Aorta (tissue), 5 donors: ENCODE data around the gene KIR3DL3. TPM values are rescaled to one million over a fixed set of nuclear protein-coding genes. Genes with fewer than 3 reads are reported as not detected.
"Not testable (repeated sequence)": the region's sequence is repeated elsewhere in the genome, so short reads cannot be mapped to it uniquely, and the experiment has no call there.

Experiments
- ATAC-seq: fragments of 200-7000 bp; cut with Tn5 transposase; one replicate; pipeline ENCODE4 v1.9.1; 2022; ENCODE audit warnings: moderate library complexity; ENCODE audit not compliant: low FRiP score
- DNase-seq, 2 donors: peaks; one replicate each; pipeline ENCODE4 v3.0.0-alpha.2; 2020
- H3K27ac ChIP-seq, 2 donors: one replicate each; pipeline ENCODE4 v1.5.1; 2013; ENCODE audit warnings: low read length in 2 of 2, mild to moderate bottlenecking in 2 of 2, moderate library complexity in 2 of 2, control low read depth in 1 of 2, inconsistent platforms in 1 of 2, low read depth in 1 of 2
- H3K27me3 ChIP-seq, 2 donors: one replicate each; pipeline ENCODE4 v1.6.1; 2013; ENCODE audit warnings: control low read depth in 1 of 2, low read length in 1 of 2, mild to moderate bottlenecking in 1 of 2, moderate library complexity in 1 of 2; ENCODE audit not compliant: insufficient read depth in 2 of 2, control insufficient read depth in 1 of 2
- H3K36me3 ChIP-seq, 2 donors: one replicate each; pipeline ENCODE4 v1.6.1; 2013; ENCODE audit warnings: control low read depth in 1 of 2, low read length in 1 of 2, mild to moderate bottlenecking in 1 of 2; ENCODE audit not compliant: insufficient read depth in 2 of 2, control insufficient read depth in 1 of 2
- H3K4me1 ChIP-seq, 2 donors: one replicate each; pipeline ENCODE4 v1.6.1; 2013; ENCODE audit warnings: low read length in 2 of 2, control low read depth in 1 of 2, mild to moderate bottlenecking in 1 of 2, moderate library complexity in 1 of 2; ENCODE audit not compliant: insufficient read depth in 2 of 2, control insufficient read depth in 1 of 2
- H3K4me3 ChIP-seq, 2 donors: one replicate each; pipeline ENCODE4 v1.5.1; 2013; ENCODE audit warnings: low read length in 2 of 2, control low read depth in 1 of 2, mild to moderate bottlenecking in 1 of 2
- H3K9me3 ChIP-seq: one replicate; pipeline ENCODE4 v1.6.1; 2013; ENCODE audit warnings: mild to moderate bottlenecking, low read length; ENCODE audit not compliant: control insufficient read depth
- WGBS, 2 donors: extraction: QIAGEN DNeasy Blood & Tissue Kit; methylation state at CpG; one replicate each; pipeline ENCODE4 v1.1.7; 2013; 5-methylcytosine and 5-hydroxymethylcytosine counted together
- intact Hi-C, 2 donors: fragments of 100-400 bp; cut with DNase I; formaldehyde crosslinking; loops; one replicate each; pipeline versions ENCODE4 v1.14.2 to v1.15.0; 2022
- polyA plus RNA-seq, 2 donors: library from polyadenylated mRNA; stranded (reverse); fragments of 200-250 nt; gene quantifications; one replicate each; pipeline ENCODE4 v1.2.3, GENCODE V29; 2013
- total RNA-seq, 2 donors: library from RNA; stranded (reverse); fragmentation: NEBNext Ultra II Directional; extraction: Animal tissue kit (Norgen Biotek cat#: 25700); gene quantifications; one replicate each; pipeline ENCODE4 v1.2.1, GENCODE V29; 2021
- donor health status: healthy with polysubstance abuse.
- donor health status: Bipolar disorder and iron deficiency.
- donor health status: DM: no; HTN: no; CAD: no.
- donor health status: DM: no; HTN: no; CAD: no.
- donor health status: DM: yes; HTN: yes; CAD: no.

The KIR3DL3 gene
- total and polyA plus RNA-seq, 4 donors: not detected

GRCh38 chr19:54725321-54725720 lies 1.1 kb downstream of the KIR3DL3 start:
- Histone ChIP-seq H3K36me3 (no peaks in the 10 kb centered on the region), H3K9me3 (no peaks in the 10 kb centered on the region), H3K27me3 (no peaks in the 10 kb centered on the region), H3K27ac (no peak overlapping the region), H3K4me3 (no peak overlapping the region), H3K4me1 (no peaks in the 10 kb centered on the region)
- DNase-seq (no peak), ATAC-seq (no peak)
- intact Hi-C loops: no loop called here
- WGBS, 2 donors: 68 to 78% methylated on average over 7 of the region's 7 CpGs

- WGBS, 2 donors: 66 to 72% methylated on average over 10 of the region's 10 CpGs
- no peaks in the 10 kb centered on the region for H3K4me1 ChIP-seq
- no peaks in the 10 kb centered on the region for H3K36me3 ChIP-seq
- no peaks in the 10 kb centered on the region for H3K27me3 ChIP-seq
- H3K9me3 ChIP-seq: peaks cover 1% of the 10 kb centered on the region
- H3K4me3 ChIP-seq: no peak overlapping the region
- H3K27ac ChIP-seq: no peak overlapping the region
- no peak for DNase-seq
- intact Hi-C loops: no loop called here
- ATAC-seq: no peak
Measured at GRCh38 chr19:54727562-54727961, 3.3 kb downstream of the KIR3DL3 start.

DNA sequence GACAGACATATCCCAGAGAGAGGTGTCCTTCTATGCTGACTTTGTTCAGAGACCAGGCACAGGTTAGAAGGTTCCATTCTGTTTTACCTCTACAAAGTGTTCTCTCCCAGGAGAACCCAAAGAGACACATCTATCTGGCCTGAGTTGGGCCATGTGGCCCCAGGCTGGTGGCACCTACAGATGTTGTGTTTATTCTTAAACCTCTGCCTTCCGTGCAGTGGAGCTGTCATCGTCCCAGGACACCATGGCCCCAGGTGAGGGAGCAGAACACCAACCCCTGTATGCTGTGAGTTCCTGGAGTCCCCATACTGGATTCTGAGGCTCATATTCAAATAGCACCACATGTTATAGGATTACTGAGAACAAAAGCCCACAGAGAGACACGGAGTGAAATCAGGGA lies 3.9 kb downstream of the KIR3DL3 start:
- DNase-seq (no peak), ATAC-seq (no peak)
- H3K27ac ChIP-seq: no peak overlapping the region
- WGBS, 2 donors: 53 to 54% methylated on average over 3 of the region's 3 CpGs
- no peaks in the 10 kb centered on the region for H3K27me3 ChIP-seq
- H3K4me3 ChIP-seq: no peak overlapping the region
- no peaks in the 10 kb centered on the region for H3K4me1 ChIP-seq
- H3K9me3 ChIP-seq: peaks cover 1% of the 10 kb centered on the region
- intact Hi-C loops: no loop called here
- H3K36me3 ChIP-seq: no peaks in the 10 kb centered on the region

DNA sequence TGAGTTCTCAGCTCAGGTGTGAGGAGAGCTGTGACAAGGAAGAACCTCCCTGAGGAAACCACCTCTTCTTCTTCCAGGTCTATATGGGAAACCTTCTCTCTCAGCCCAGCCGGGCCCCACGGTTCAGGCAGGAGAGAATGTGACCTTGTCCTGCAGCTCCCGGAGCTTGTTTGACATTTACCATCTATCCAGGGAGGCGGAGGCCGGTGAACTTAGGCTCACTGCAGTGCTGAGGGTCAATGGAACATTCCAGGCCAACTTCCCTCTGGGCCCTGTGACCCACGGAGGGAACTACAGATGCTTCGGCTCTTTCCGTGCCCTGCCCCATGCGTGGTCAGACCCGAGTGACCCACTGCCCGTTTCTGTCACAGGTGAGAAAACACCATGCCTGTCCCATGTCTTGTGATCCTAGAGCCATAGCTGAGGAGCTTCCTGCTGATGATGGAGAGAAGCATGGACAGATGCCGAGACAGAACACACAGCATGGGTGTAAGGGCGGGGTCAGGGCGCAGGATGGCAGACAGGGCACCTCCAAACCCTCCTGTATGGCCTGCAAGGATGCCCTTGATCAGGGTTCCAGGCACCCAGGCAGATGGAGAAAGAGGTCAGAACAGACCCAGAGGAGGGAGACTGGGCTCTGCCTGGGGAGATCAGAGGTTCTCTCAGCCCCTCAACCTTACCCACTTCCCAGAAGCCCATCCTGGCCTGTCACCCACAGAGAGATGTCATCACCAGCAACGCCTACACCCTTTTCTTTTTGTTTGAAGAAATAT lies 5.4 kb downstream of the KIR3DL3 start:
- 66 to 69% methylated on average over 15 of the region's 15 CpGs for WGBS, 2 donors
- Histone ChIP-seq H3K4me3 (no peak overlapping the region), H3K27me3 (no peaks in the 10 kb centered on the region), H3K9me3 (peaks cover 1% of the 10 kb centered on the region), H3K27ac (no peak overlapping the region), H3K36me3 (no peaks in the 10 kb centered on the region), H3K4me1 (no peaks in the 10 kb centered on the region)
- no peak for DNase-seq
- intact Hi-C loops: no loop called here
- ATAC-seq: no peak

DNA sequence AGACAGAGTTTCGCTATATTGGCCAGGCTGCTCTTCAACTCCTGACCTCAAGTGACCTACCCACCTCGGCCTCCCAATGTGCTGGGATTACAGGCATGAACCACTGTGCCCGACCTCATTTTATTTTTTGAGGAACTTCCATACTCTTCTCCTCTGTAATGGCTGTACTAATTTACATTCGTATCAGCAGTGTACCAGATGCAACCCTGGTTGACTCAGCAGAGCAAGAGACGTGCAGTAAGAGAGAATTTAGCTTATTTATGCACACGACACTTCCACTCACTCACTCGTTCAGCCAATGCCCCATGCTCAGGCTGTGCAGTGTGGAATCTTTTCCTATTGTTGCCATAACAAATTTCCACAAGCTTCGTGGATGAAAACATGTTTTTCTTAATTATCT lies 6.9 kb downstream of the KIR3DL3 start:
- DNase-seq: no peak
- WGBS, 2 donors: 52 to 56% methylated on average over 8 of the region's 8 CpGs
- Histone ChIP-seq H3K27me3 (no peaks in the 10 kb centered on the region), H3K9me3 (peaks cover 1% of the 10 kb centered on the region), H3K4me3 (no peak overlapping the region), H3K36me3 (no peaks in the 10 kb centered on the region), H3K4me1 (no peaks in the 10 kb centered on the region), H3K27ac (no peak overlapping the region)
- intact Hi-C loops: no loop called here
- ATAC-seq: no peak

DNA sequence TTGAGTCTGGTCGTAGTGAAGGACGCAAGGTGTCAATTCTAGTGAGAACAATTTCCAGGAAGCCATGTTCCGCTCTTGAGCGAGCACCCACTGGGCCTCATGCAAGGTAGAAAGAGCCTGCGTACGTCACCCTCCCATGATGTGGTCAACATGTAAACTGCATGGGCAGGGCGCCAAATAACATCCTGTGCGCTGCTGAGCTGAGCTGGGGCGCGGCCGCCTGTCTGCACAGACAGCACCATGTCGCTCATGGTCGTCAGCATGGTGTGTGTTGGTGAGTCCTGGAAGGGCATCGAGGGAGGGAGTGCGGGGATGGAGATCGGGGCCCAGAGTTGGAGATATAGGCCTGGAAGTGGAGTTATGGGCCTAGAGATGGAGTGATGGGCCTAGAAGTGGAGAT lies 14.1 kb downstream of the KIR3DL3 start, which contains the start of gene KIR2DL3:
Gene KIR2DL3, plus strand, starts transcription at position 208 of the 400 bp plus-strand sequence. Its CDS starts 33 bp downstream, at position 241.
- H3K9me3 ChIP-seq, H3K27ac ChIP-seq, H3K4me1 ChIP-seq, H3K27me3 ChIP-seq, H3K4me3 ChIP-seq, intact Hi-C loops, H3K36me3 ChIP-seq, DNase-seq, ATAC-seq: not testable (repeated sequence)
- 89% methylated on average over 14 to 16 of the region's 16 CpGs for WGBS, 2 donors

DNA sequence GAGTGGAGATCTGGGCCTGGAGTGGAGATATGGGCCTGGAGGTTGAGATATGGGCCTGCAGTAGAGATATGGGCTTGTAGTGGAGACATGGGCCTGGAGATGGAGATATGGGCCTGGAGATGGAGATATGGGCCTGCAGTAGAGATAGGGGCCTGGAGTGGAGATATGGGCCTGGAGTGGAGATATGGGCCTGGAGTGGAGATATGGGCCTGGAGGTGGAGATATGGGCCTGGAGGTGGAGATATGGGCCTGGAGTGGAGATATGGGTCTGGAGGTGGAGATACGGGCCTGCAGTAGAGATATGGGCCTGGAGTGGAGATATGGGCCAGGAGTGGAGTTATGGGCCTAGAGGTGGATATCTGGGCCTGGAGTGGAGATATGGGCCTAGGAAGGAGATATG lies 14.5 kb downstream of the KIR3DL3 start:
- DNase-seq: no peak
- WGBS, 2 donors: 72 to 88% methylated on average over 1 of the region's 1 CpG
- no peak overlapping the region for H3K4me3 ChIP-seq
- no peaks in the 10 kb centered on the region for H3K9me3 ChIP-seq
- intact Hi-C loops: no loop called here
- no peaks in the 10 kb centered on the region for H3K4me1 ChIP-seq
- H3K36me3 ChIP-seq: no peaks in the 10 kb centered on the region
- no peak overlapping the region for H3K27ac ChIP-seq
- no peaks in the 10 kb centered on the region for H3K27me3 ChIP-seq
- ATAC-seq: no peak

DNA sequence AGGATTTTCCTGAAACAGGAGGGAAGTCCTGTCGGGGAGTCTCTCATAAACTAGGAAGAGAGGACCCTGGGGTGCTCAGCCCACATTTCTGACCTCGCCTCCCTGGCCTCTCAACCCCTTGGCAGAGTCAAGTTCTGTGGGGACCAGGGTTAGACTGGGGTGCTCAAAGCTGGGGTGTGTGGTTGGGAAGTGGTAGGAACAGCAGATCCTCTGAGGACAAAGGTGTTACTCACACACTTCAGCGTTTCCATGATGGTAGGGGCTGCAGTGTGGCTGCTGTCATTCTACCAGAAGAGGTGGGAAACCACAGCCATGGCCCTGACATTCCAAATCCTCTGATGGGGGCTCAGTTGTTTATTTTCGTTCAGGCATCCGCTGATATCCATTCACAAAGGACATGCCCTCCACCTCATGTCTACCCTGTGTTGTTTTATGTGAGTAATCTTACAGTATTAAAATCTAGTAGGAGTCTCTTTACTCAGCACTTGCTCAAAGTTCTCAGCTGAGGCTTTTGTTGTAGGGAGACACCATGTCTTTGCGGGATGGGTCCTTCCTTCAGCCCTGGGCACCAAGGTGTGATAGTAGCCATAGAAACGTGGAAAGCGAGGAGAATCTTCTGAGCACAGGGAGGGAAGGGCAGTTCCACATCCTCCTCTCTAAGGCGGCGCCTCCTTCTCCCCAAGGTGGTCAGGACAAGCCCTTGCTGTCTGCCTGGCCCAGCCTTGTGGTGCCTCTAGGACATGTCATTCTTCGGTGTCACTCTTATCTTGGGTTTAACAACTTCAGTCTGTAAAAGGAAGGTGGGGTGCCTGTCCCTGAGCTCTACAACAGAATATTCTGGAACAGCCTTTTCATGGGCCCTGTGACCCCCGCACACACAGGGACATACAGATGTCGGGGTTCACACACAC lies 15.6 kb downstream of the KIR3DL3 start:
- 76 to 78% methylated on average over 13 of the region's 13 CpGs for WGBS, 2 donors
- Histone ChIP-seq H3K4me3 (no peak overlapping the region), H3K27me3 (no peaks in the 10 kb centered on the region), H3K4me1 (no peaks in the 10 kb centered on the region), H3K27ac (no peak overlapping the region), H3K9me3 (no peaks in the 10 kb centered on the region), H3K36me3 (no peaks in the 10 kb centered on the region)
- ATAC-seq (no peak), DNase-seq (no peak)
- intact Hi-C loops: loop anchor here in 1 of 2 donors (1.0 kb wide), 1 partner anchor 108 kb away; no protein-coding TSS in a partner anchor
